Right lobe of liver (tissue), 6 donors: ENCODE measurements around the gene MYO7B. TPM values are rescaled to one million over a fixed set of nuclear protein-coding genes. Genes with fewer than 3 reads are reported as not detected.

ENCODE experiments used
- ATAC-seq, 4 donors: fragments of 200-7000 bp; cut with Tn5 transposase; one replicate each; pipeline ENCODE4 v1.9.1; 2020; ENCODE audit warnings: mild to moderate bottlenecking in 4 of 4, moderate library complexity in 4 of 4
- DNase-seq, 3 donors: peaks; one replicate each; pipeline ENCODE4 v3.0.0-alpha.2; 2020
- H3K27ac ChIP-seq, 3 donors: fragments of 200-600 bp; one replicate each; pipeline ENCODE4 v1.8.0; 2022
- H3K27me3 ChIP-seq, 2 donors: fragments of 200-600 bp; one replicate each; pipeline ENCODE4 v1.8.0; 2022
- H3K36me3 ChIP-seq, 4 donors: fragments of 200-600 bp; sonication (generic) in 1 of 4; one replicate each; pipeline versions ENCODE4 v1.5.1 to v1.8.0; 2017 to 2022; ENCODE audit warnings: control low read depth in 1 of 4
- H3K4me1 ChIP-seq, 4 donors: fragments of 200-600 bp; sonication (generic) in 1 of 4; one replicate each; pipeline versions ENCODE4 v1.5.1 to v1.8.0; 2017 to 2022; ENCODE audit warnings: control low read depth in 1 of 4
- H3K4me3 ChIP-seq, 3 donors: fragments of 200-600 bp; one replicate each; pipeline ENCODE4 v1.8.0; 2022
- H3K9me3 ChIP-seq, 4 donors: fragments of 200-600 bp; sonication (generic) in 1 of 4; one replicate each; pipeline versions ENCODE4 v1.5.1 to v1.8.0; 2017 to 2022; ENCODE audit warnings: control low read depth in 1 of 4
- POLR2A ChIP-seq: fragments of 450-650 bp; IDR thresholded peaks from one replicate; pipeline ENCODE4 v1.6.1; 2017; ENCODE audit warnings: antibody characterized with exemption, mild to moderate bottlenecking
- WGBS: methylation state at CpG from one replicate; pipeline ENCODE4 v1.1.6; 2018; ENCODE audit warnings: low coverage, low lambda C conversion rate; ENCODE audit not compliant: insufficient coverage; ENCODE audit errors: missing lambda C conversion rate; 5-methylcytosine and 5-hydroxymethylcytosine counted together
- intact Hi-C, 2 donors: fragments of 100-400 bp; cut with DNase I; formaldehyde crosslinking; loops; one replicate each; pipeline versions ENCODE4 v1.11.2 to v1.14.1; 2022
- total RNA-seq, 6 experiments: library from RNA; depleted of rRNA in 2 of 6; stranded (reverse); fragments of >200 nt in 2 of 6; fragmentation: NEBNext Ultra II Directional in 3 of 6; extraction: Animal tissue kit (Norgen Biotek cat#: 25700) in 3 of 6; gene quantifications; one replicate each; pipeline versions ENCODE4 v1.1.0 to v1.2.4, GENCODE V29; 2016 to 2023
- TF ChIP-seq, protein P1 (sequence below), 4 donors: fragments of 200-600 bp in 3 of 4; fragments of 450-650 bp in 1 of 4; IDR thresholded peaks; one replicate each; pipeline versions ENCODE4 v1.5.1 to v1.8.0; 2016 to 2022; ENCODE audit warnings: antibody characterized with exemption in 4 of 4, mild to moderate bottlenecking in 2 of 4
- donor health status: DM: no; HTN: yes; CAD: no.
- donor health status: DM: no; HTN: no; CAD: no.
- donor health status: DM: no; HTN: no; CAD: no.
- donor health status: DM: no; HTN: yes; CAD: no.
- donor health status: DM: no; HTN: yes; CAD: no.

The MYO7B gene
- total RNA-seq, 6 experiments from 2014 or later, result 0.21 to 2.7 (median 0.37) TPM; not detected in 1

DNA sequence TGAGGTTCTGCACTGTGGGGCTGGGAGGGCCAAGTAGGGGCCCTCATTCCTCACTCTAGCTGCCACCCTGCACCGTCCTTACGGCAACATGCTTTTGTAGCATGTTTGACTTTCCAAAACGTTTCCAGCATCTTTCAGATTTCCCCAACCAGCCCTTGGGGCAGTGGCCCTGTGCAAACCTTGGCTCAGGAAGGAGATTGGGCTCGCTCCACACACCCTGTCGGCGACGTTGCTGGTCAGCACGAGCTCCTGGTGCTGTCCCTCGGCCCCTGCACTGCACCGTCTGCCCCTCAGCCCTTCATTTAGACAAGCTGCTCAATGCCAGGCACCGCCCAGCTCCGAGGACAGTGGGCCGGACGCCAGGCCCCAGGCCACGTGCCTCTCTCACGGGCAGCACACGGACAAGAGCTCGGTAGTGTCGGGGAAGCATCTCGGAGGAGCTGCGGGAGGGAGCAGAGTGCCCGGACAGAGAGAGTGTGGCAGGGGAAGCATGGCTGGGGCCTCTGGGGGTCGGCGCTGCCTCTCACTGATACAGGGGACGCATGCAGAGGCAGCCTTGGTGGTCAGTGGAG is 117.4 kb downstream of the MYO7B start:
- H3K27ac ChIP-seq, result no peak overlapping the region
- 60% methylated on average over 1 of the region's 25 CpGs for WGBS
- H3K4me1 ChIP-seq, result peaks cover 0 to 10% (median 0%) of the 10 kb centered on the region in 4 donors
- H3K4me3 ChIP-seq, result no peak overlapping the region
- H3K27me3 ChIP-seq, result no peaks in the 10 kb centered on the region
- H3K9me3 ChIP-seq, result no peaks in the 10 kb centered on the region
- DNase-seq (peak in 1 of 3 donors; percentile 40), ATAC-seq (no peak)
- intact Hi-C loops, result no loop called here
- TF ChIP-seq, protein P1, sequence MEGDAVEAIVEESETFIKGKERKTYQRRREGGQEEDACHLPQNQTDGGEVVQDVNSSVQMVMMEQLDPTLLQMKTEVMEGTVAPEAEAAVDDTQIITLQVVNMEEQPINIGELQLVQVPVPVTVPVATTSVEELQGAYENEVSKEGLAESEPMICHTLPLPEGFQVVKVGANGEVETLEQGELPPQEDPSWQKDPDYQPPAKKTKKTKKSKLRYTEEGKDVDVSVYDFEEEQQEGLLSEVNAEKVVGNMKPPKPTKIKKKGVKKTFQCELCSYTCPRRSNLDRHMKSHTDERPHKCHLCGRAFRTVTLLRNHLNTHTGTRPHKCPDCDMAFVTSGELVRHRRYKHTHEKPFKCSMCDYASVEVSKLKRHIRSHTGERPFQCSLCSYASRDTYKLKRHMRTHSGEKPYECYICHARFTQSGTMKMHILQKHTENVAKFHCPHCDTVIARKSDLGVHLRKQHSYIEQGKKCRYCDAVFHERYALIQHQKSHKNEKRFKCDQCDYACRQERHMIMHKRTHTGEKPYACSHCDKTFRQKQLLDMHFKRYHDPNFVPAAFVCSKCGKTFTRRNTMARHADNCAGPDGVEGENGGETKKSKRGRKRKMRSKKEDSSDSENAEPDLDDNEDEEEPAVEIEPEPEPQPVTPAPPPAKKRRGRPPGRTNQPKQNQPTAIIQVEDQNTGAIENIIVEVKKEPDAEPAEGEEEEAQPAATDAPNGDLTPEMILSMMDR (IDR thresholded peaks at IDR 0.05), result no peak
- no peak for TF ChIP-seq POLR2A
- peaks cover 0 to 21% (median 7%) of the 10 kb centered on the region in 4 donors for H3K36me3 ChIP-seq

DNA sequence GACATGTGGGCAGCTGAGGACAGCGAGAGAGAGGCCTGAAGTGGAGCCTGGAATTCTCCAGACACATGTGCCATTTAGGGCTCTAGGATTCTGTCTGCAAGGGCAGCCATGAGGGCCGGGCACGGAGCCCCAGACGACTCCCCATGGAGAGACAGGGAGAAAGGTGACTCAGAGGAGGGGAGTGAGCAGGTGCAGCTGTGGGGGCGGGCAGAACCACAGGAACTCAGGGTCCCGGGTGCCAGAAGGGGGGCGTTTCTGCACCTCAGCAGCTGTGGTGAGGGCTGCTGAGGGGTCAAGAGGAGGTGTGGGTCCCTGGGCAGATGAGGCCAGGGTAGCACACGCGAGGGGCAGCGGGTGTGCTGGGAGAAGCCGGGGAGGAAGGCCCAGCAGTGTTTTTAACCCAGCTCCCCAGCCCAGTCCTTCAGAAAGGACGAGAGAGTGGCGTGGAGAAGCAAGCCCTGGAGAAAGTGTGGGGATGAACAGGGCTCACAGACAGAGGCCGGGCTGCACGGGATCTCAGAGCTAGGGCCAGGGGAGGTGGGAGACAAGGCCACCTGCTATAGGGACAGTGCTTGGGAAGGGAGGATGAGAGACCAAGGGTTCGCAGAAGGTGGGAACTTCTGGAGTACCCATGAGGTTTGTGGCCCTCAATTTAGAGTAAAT is 118.1 kb downstream of the MYO7B start:
- TF ChIP-seq POLR2A, result no peak
- TF ChIP-seq, protein P1 (IDR thresholded peaks at IDR 0.05), result no peak
- Histone ChIP-seq H3K9me3 (no peaks in the 10 kb centered on the region), H3K36me3 (peaks cover 0 to 21% (median 7%) of the 10 kb centered on the region in 4 donors), H3K4me1 (peaks cover 0 to 10% (median 0%) of the 10 kb centered on the region in 4 donors), H3K27ac (no peak overlapping the region), H3K4me3 (no peak overlapping the region), H3K27me3 (no peaks in the 10 kb centered on the region)
- intact Hi-C loops, result no loop called here
- no peak for ATAC-seq
- DNase-seq, result peak in 1 of 3 donors; percentile 44
- 78% methylated on average over 15 of the region's 16 CpGs for WGBS

DNA sequence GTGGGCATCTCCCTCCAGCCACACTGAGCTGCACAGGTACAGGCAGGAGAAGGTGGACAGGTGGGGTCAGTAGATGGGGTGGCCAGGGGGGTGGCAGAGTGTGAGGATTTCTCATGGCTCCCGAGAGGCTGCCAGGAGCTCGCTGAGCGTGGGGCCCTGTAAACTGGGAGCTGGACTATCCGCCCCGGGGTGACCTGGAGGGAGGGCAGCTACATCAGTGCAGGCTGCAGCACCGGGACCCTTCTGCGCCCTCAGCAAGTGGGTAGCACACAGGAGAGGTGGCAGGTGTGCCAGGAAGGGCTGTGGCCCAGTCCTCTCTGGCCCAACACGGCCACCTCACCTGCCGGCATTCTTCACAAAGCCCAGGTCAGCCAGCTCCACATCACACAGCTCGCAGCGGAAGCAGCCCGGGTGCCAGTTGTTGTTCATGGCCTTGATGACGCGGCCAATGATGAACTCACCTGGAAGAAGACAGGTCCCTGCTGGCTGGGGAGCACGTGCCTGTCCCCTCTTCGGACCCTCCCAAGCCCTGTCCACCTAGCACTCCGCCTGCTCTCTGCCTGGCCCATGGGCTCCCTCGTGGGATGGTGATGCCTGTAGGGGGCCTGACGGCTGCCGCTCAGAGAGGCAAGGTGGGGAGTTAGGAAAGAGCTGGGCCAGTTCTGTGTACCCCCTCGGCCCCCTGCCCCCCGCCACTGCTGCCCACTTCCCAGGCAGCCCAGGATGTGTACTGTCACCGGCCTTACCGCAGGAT is 118.8 kb downstream of the MYO7B start:
- peak in 1 of 3 donors; percentile 52 for DNase-seq
- 75% methylated on average over 2 of the region's 24 CpGs for WGBS
- H3K4me1 ChIP-seq, result peaks cover 0 to 7% (median 0%) of the 10 kb centered on the region in 4 donors

DNA sequence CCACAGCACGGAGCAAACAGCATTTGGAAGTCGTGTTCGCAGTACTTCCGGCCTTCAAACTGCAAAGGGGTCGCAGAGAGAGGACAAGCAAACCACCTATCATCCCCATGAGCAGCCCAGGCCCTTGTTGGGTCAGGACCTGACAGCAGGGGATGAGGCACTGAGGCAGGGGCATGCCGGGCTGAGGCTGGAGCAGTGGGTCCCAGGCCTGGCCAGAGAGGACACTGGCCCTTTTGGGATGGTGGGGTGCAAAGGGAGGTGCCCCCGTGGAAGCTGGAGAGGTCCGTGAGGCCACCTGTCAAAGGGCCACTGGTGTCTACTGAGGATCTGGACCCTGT is 119.3 kb downstream of the MYO7B start:
- Histone ChIP-seq H3K4me3 (no peak overlapping the region), H3K27ac (no peak overlapping the region), H3K4me1 (peaks cover 0 to 2% (median 0%) of the 10 kb centered on the region in 4 donors), H3K27me3 (no peaks in the 10 kb centered on the region), H3K36me3 (peaks cover 0 to 21% (median 7%) of the 10 kb centered on the region in 4 donors), H3K9me3 (no peaks in the 10 kb centered on the region)
- intact Hi-C loops, result no loop called here
- TF ChIP-seq, protein P1 (IDR thresholded peaks at IDR 0.05), result no peak
- TF ChIP-seq POLR2A, result no peak
- ATAC-seq, result no peak
- DNase-seq, result peak in 1 of 3 donors; percentile 45
- WGBS, result 76% methylated on average over 2 of the region's 8 CpGs

More for the DNA sequence above, 118.8 kb downstream of the MYO7B start:
- intact Hi-C loops, result no loop called here
- Histone ChIP-seq H3K27ac (no peak overlapping the region), H3K27me3 (no peaks in the 10 kb centered on the region), H3K36me3 (peaks cover 0 to 21% (median 7%) of the 10 kb centered on the region in 4 donors), H3K9me3 (no peaks in the 10 kb centered on the region), H3K4me3 (no peak overlapping the region)
- TF ChIP-seq POLR2A, result no peak
- TF ChIP-seq, protein P1 (IDR thresholded peaks at IDR 0.05), result no peak
- ATAC-seq, result no peak
